WTC11 (cell line): ENCODE results near the gene ZNF628. TPM values are rescaled to one million over a fixed set of nuclear protein-coding genes. Genes with fewer than 3 reads are reported as not detected.

Experiments used
- ATAC-seq: fragments of 200-7000 bp; cut with Tn5 transposase; 2 replicates; pipeline ENCODE4 v1.10.0; 2021; ENCODE audit warnings: mild to moderate bottlenecking, moderate library complexity
- CTCF ChIA-PET: fragments of 300-600 bp; sonication (Branson Sonifier 250); formaldehyde crosslinking; loops from one replicate; lab custom pipeline; 2021; ENCODE audit warnings: antibody characterized with exemption; lab: Charles Lee
- POLR2A ChIA-PET: fragments of 350-600 bp; sonication (Branson Sonifier 250); formaldehyde crosslinking; loops from one replicate; lab custom pipeline; 2021; ENCODE audit warnings: antibody characterized with exemption; lab: Charles Lee
- DNase-seq: peaks from one replicate; pipeline ENCODE4 v3.0.0; 2021; ENCODE audit warnings: low spot score
- H3K27ac Mint-ChIP-seq: 2 replicates; pipeline ENCODE4 v1.8.0; 2021; ENCODE audit warnings: mixed read lengths
- H3K27me3 Mint-ChIP-seq: 2 replicates; pipeline ENCODE4 v1.8.0; 2021; ENCODE audit warnings: low read depth, mild to moderate bottlenecking, moderate library complexity, mixed read lengths
- H3K36me3 Mint-ChIP-seq: 2 replicates; pipeline ENCODE4 v1.8.0; 2021; ENCODE audit warnings: mixed read lengths
- H3K4me1 Mint-ChIP-seq: 2 replicates; pipeline ENCODE4 v1.8.0; 2022; ENCODE audit warnings: mixed read lengths
- H3K4me3 Mint-ChIP-seq: 2 replicates; pipeline ENCODE4 v1.8.0; 2021; ENCODE audit warnings: mild to moderate bottlenecking, moderate library complexity, mixed read lengths
- H3K9me3 Mint-ChIP-seq: 2 replicates; pipeline ENCODE4 v1.8.0; 2021; ENCODE audit warnings: mixed read lengths
- ARID4B ChIP-seq: sonication (generic); formaldehyde crosslinking; IDR thresholded peaks from 2 replicates; pipeline ENCODE4 v1.8.0; 2023; ENCODE audit warnings: missing genetic modification reagents, mild to moderate bottlenecking, borderline replicate concordance
- ATF3 ChIP-seq: sonication (generic); formaldehyde crosslinking; conservative IDR thresholded peaks from 2 replicates; pipeline ENCODE4 v1.8.1; 2022; ENCODE audit warnings: mild to moderate bottlenecking, missing genetic modification reagents
- CBFB ChIP-seq: sonication (generic); formaldehyde crosslinking; IDR thresholded peaks from 2 replicates; pipeline ENCODE4 v1.8.1; 2022; ENCODE audit warnings: mild to moderate bottlenecking, low read depth, missing genetic modification reagents
- CDX4 ChIP-seq: fragments of 250-450 bp; sonication (Bioruptor Pico); IDR thresholded peaks from 2 replicates; pipeline ENCODE4 v1.9.0; 2021; ENCODE audit warnings: moderate library complexity, mild to moderate bottlenecking, inconsistent platforms, borderline replicate concordance
- IRF2 ChIP-seq: sonication (generic); formaldehyde crosslinking; IDR thresholded peaks from 2 replicates; pipeline ENCODE4 v1.8.0; 2022; ENCODE audit warnings: low read depth, missing genetic modification reagents, borderline replicate concordance
- JUN ChIP-seq: sonication (generic); formaldehyde crosslinking; IDR thresholded peaks from 2 replicates; pipeline ENCODE4 v1.8.0; 2023; ENCODE audit warnings: mild to moderate bottlenecking, missing genetic modification reagents
- ZNF232 ChIP-seq: sonication (generic); formaldehyde crosslinking; IDR thresholded peaks from 2 replicates; pipeline ENCODE4 v1.8.0; 2022; ENCODE audit warnings: mild to moderate bottlenecking, missing genetic modification reagents
- ZNF423 ChIP-seq: fragments of 250-450 bp; sonication (Bioruptor Pico); IDR thresholded peaks from 2 replicates; pipeline ENCODE4 v2.1.2; 2022; ENCODE audit warnings: mild to moderate bottlenecking, moderate library complexity
- ZSCAN18 ChIP-seq: fragments of 250-450 bp; sonication (Bioruptor Pico); IDR thresholded peaks from 2 replicates; pipeline ENCODE4 v2.1.2; 2022; ENCODE audit warnings: mild to moderate bottlenecking, moderate library complexity
- total RNA-seq: library from RNA; stranded (reverse); gene quantifications from 3 replicates; pipeline ENCODE4 v1.2.3, GENCODE V29; 2021
- TF ChIP-seq, protein P1 (sequence below): fragments of 250-450 bp; sonication (Bioruptor Pico); IDR thresholded peaks from 2 replicates; pipeline ENCODE4 v1.9.0; 2021; ENCODE audit warnings: mild to moderate bottlenecking
- TF ChIP-seq, protein P2 (sequence below): sonication (generic); formaldehyde crosslinking; IDR thresholded peaks from 2 replicates; pipeline ENCODE4 v1.8.0; 2022; ENCODE audit warnings: mild to moderate bottlenecking, missing genetic modification reagents
- TF ChIP-seq, protein P3 (sequence below): fragments of 250-450 bp; sonication (Bioruptor Pico); IDR thresholded peaks from 2 replicates; pipeline ENCODE4 v1.9.0; 2021; ENCODE audit warnings: mild to moderate bottlenecking

Gene ZNF628
- total RNA-seq, 1 experiment from 2014 or later, result 23.6 TPM

- TF ChIP-seq, protein P1, sequence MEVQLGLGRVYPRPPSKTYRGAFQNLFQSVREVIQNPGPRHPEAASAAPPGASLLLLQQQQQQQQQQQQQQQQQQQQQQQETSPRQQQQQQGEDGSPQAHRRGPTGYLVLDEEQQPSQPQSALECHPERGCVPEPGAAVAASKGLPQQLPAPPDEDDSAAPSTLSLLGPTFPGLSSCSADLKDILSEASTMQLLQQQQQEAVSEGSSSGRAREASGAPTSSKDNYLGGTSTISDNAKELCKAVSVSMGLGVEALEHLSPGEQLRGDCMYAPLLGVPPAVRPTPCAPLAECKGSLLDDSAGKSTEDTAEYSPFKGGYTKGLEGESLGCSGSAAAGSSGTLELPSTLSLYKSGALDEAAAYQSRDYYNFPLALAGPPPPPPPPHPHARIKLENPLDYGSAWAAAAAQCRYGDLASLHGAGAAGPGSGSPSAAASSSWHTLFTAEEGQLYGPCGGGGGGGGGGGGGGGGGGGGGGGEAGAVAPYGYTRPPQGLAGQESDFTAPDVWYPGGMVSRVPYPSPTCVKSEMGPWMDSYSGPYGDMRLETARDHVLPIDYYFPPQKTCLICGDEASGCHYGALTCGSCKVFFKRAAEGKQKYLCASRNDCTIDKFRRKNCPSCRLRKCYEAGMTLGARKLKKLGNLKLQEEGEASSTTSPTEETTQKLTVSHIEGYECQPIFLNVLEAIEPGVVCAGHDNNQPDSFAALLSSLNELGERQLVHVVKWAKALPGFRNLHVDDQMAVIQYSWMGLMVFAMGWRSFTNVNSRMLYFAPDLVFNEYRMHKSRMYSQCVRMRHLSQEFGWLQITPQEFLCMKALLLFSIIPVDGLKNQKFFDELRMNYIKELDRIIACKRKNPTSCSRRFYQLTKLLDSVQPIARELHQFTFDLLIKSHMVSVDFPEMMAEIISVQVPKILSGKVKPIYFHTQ (CRISPR knock-in tag), result no peak
Measured at GRCh38 chr19:55482967-55483705, 6.7 kb downstream of the ZNF628 start (continued).

DNA sequence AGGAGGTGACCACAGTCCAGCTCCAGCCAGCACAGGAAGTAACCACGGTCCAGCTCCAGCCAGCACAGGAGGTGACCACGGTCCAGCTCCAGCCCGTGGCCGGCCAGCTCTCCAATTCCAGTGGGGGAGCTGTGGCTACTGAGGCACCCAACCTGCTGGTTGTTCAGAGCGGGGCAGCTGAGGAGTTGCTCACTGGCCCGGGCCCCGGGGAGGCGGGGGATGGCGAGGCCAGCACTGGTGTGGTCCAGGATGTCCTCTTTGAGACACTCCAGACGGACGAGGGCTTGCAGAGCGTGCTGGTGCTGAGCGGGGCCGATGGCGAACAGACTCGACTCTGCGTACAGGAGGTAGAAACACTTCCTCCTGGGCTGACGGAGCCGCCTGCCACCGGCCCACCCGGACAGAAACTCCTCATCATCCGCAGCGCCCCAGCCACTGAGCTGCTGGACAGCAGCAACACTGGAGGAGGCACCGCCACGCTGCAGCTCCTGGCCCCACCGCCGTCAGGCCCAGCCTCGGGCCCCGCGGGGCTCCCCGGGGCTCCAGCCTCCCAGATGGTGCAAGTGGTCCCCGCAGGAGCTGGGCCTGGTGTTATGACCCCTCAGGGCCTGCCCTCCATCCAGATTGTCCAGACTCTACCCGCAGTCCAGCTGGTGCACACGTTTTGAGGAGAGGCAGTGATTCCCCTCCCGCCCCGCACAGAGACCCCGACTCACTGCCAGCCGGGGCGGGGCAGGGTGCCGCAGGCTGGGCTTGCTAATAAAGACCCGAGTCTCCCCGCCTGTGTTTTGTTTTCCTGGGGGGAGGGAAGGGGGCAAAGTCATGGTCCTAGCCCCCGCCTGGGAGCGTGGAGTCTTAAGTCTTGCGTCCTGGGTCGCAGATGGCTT, 7.5 kb downstream of the ZNF628 start:
- ChIA-PET CTCF (interaction anchor here (0.6 to 13.5 kb wide), 6 partner anchors 16 to 171 kb away, joined by 3 to 96 read pairs (median 5); partner anchors contain the start of genes FIZ1, ISOC2 and U2AF2), POLR2A (interaction anchor here (0.5 to 1.3 kb wide), 3 partner anchors 7 to 141 kb away, joined by 3 to 11 read pairs (median 4); partner anchors contain the start of gene ZNF628)
- Mint-ChIP-seq H3K27me3 (no peaks in the 10 kb centered on the region), H3K36me3 (no peaks in the 10 kb centered on the region), H3K9me3 (no peaks in the 10 kb centered on the region), H3K4me1 (peaks cover 23% of the 10 kb centered on the region), H3K27ac (no peak overlapping the region), H3K4me3 (peak overlapping the region; percentile 82)
- ATAC-seq (no peak), DNase-seq (no peak)
- TF ChIP-seq ZNF232 (CRISPR knock-in tag) (no peak), ZNF423 (CRISPR knock-in tag) (no peak), IRF2 (CRISPR knock-in tag) (no peak), CDX4 (CRISPR knock-in tag) (no peak), CBFB (CRISPR knock-in tag) (0 out of 2 replicates have a peak, but pooled peaks have one; percentile 21), JUN (CRISPR knock-in tag) (no peak)

DNA sequence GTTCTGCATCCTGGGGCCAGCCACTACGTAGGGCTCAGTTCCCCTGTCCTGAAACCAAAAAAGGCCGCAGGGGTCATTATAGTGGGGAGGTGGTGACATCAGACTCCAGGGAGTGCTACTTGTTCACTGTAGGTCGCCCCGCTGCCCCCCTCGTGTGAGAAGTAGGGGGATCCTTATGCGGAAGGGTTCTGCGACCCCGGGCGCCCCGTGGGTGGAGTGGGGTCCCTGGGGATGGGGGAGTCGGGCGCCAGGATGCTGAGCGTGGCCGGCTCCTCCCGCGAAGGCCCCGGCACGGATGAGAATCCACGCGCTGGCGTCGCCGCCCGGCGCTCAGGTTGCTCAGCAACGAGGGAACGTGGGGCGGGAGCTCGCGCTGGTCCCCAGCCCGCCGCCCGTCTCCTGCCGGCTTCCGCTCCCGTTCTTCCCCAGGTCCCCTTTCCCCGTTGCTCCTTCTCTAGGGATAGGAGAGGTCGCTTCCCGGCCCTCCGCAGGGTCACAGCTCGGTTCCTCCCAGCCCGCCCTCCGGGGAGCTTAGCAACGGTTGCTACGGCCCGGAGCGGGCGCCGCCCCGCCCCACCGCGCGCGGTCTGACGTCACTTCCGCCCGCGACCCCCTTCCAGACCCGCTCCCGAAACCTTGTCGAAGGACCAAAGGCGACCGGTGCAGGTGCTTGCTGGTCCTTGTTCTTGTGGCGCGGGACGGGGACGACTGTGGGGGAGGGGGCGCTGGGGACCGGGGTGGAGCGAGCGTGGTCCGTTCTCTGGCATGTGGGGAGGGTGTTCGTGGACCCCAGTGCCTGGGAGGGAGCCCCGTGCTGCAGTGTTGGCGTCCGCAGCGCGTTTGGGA, 8.4 kb downstream of the ZNF628 start, which contains the start of gene NAT14:
TSS of gene NAT14 (plus strand) at position 596 of the 846 bp plus-strand sequence. CDS start 521 bp downstream, outside the sequence.
- peaks cover 23% of the 10 kb centered on the region for H3K4me1 Mint-ChIP-seq
- peak; percentile 89 for DNase-seq
- TF ChIP-seq ZSCAN18 (CRISPR knock-in tag) (no peak), ARID4B (CRISPR knock-in tag) (0 out of 2 replicates have a peak, but pooled peaks have one; percentile 68), ATF3 (CRISPR knock-in tag) (no peak)
- TF ChIP-seq, protein P2, sequence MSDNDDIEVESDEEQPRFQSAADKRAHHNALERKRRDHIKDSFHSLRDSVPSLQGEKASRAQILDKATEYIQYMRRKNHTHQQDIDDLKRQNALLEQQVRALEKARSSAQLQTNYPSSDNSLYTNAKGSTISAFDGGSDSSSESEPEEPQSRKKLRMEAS, result peak; percentile 59; the same call in 1 of the 2 replicates
- TF ChIP-seq, protein P3, sequence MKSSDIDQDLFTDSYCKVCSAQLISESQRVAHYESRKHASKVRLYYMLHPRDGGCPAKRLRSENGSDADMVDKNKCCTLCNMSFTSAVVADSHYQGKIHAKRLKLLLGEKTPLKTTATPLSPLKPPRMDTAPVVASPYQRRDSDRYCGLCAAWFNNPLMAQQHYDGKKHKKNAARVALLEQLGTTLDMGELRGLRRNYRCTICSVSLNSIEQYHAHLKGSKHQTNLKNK (CRISPR knock-in tag), result no peak; the same call in 1 of the 2 replicates
- TF ChIP-seq, protein P1 (CRISPR knock-in tag), result no peak

More for the DNA sequence above, 8.4 kb downstream of the ZNF628 start, which contains the start of gene NAT14:
- Mint-ChIP-seq H3K36me3 (no peaks in the 10 kb centered on the region), H3K9me3 (no peaks in the 10 kb centered on the region), H3K4me3 (peak within 1 kb of the TSS; percentile 82), H3K27me3 (no peaks in the 10 kb centered on the region), H3K27ac (peak within 1 kb of the TSS; percentile 87)
- ChIA-PET POLR2A (interaction anchor here (0.5 to 1.3 kb wide), 5 partner anchors 8 to 163 kb away, joined by 3 to 11 read pairs (median 3); partner anchors contain the start of gene ZNF628), CTCF (interaction anchor here (0.7 to 13.5 kb wide), 9 partner anchors 10 to 596 kb away, joined by 3 to 96 read pairs (median 4); partner anchors contain the start of genes FIZ1, ISOC2 and U2AF2)
- peak; percentile 58 for ATAC-seq
